Measurements from ENCODE around the gene MGAT4C.

DNA sequence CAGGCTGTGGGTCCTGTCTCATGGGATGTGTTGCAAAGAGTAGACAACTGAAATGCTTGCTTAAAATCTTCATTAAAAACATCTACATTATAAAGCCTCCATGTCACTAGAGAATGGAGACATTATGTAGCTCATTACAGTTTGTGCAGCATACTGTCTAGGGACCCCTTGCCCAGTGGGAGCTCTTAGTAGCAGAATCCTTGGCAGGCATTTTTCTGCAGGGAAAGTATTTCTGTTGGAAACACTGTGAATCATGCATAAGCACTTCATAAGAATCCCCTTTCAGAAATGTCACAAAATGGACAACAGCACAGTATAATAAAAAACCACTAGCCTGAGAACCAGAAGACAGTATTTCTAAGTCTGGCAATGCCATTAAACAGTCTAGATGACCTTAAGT, 174.3 kb downstream of the MGAT4C start:
- TF ChIP-seq CTCF (IDR thresholded peaks at IDR 0.05; ENCODE audit: insufficient read depth, low read depth, low read length) (no peak), EZH2 (IDR thresholded peaks at IDR 0.05; ENCODE audit: insufficient read depth, low read length) (no peak)

Measured in astrocyte (in vitro differentiated cells and primary cell).